GM18502 (cell line): ENCODE data around the gene AGPAT3.

Experiments used
- ATAC-seq: cut with Tn5 transposase; IDR thresholded peaks from one replicate; pipeline ENCODE4 v1.9.1; 2021; ENCODE audit warnings: mild to moderate bottlenecking; ENCODE audit not compliant: unreplicated experiment, poor library complexity

Gene AGPAT3

GRCh38 chr21:43932005-43932404 lies 67.0 kb downstream of the AGPAT3 start:
- no peak for ATAC-seq

DNA sequence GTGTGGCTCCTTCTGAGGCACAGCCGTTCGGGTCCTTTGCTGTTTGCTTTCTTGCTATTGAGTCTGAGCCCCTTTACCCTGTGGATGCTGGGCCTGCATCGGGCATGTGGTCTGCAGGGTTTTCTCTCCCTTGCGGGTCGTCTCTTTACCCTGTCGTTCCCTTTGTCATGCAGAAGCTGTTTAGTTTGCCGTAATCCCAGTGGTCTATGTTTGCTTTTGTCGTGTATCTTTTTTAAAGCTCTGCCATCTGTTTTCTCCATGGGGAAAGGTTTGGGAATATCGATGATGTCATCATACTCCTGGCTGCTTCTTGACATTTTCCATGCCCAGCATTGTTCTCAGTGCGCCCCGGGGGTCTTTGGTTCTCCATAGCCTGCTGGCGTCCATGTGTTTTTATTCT lies 68.2 kb downstream of the AGPAT3 start:
- ATAC-seq, result no peak

GRCh38 chr21:43933680-43934079 lies 68.7 kb downstream of the AGPAT3 start:
- no peak for ATAC-seq

GRCh38 chr21:43934116-43934515 lies 69.1 kb downstream of the AGPAT3 start:
- no peak for ATAC-seq

DNA sequence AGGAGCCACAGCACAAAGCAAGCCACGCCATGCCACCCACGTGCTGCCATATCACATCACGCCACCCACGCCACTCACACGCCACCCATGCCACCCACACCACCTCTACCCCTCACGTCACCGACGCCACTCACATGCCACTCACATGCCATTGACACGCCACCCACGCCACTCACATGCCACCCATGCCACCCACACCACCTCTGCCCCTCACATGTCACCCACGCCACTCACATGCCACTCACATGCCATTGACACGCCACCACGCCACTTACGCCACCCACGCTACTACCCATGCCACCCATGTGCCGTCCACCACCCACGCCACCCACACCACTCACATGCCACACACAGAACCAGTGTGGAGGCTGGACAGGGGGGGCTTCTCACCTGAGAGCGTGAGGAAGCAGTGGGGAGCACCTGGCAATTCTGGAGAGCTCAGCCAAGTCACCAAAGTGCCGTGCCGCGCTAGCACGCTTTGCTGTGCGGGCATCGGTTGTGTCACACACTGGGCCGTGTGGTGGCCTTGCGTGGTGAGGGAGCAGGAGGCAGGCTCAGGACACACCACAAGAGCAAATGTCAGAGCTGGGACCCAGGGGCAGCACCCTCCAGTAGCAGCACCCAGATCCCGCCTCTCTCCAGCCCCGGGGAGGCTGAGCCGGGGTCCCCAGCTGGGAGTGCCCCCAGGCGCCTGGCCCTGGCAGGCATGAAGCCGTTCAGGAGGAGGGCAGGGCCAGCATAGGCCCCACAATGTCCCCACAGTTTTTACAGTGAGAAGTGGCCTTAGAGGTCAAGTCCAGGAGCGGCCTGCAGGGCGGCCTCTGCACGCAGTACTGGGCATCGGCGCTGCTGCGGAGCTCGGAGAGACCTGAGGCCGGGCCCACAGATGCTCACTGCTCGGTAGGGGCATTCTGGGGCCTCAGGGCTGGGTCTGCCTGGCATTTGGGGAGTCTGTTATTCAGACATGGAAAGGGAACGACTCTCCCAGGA lies 70.0 kb downstream of the AGPAT3 start:
- no peak for ATAC-seq

- ATAC-seq, result no peak
Observed at GRCh38 chr21:43935711-43936110, 70.7 kb downstream of the AGPAT3 start.

DNA sequence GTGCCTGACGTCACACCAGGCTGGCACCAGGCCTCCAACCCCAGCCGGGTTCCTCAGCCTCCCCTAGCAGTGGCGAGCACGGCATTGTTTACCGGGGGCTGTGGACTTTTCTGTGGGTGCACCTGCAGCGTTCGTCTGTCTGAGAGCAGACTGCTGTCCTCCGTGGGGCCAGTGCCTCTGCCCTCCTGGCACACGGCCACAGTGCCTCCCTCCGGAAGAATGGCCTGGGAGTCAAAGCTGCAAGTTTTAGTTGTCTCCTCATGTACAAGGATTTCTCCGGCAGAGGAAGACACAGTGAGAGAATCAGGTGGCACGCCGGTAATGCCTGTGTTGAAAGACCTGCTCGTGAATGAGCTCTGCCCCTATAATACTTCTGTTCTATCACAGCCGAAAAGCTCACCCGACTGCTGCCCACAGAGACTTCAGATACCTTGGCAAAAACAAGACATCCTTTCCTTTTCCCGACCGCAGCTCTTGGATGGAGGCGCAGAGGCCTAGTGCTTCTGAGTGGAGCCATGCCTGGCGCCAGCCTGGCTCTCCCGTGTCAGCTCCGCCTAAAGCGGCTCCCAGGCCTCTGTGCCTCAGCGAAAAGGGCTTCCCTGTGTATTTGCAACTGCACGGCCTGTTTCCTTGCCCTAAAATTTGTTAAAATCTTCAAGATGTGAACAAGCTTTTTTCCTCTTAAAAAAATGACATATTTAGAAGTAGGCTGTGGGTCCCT lies 71.4 kb downstream of the AGPAT3 start:
- no peak for ATAC-seq

DNA sequence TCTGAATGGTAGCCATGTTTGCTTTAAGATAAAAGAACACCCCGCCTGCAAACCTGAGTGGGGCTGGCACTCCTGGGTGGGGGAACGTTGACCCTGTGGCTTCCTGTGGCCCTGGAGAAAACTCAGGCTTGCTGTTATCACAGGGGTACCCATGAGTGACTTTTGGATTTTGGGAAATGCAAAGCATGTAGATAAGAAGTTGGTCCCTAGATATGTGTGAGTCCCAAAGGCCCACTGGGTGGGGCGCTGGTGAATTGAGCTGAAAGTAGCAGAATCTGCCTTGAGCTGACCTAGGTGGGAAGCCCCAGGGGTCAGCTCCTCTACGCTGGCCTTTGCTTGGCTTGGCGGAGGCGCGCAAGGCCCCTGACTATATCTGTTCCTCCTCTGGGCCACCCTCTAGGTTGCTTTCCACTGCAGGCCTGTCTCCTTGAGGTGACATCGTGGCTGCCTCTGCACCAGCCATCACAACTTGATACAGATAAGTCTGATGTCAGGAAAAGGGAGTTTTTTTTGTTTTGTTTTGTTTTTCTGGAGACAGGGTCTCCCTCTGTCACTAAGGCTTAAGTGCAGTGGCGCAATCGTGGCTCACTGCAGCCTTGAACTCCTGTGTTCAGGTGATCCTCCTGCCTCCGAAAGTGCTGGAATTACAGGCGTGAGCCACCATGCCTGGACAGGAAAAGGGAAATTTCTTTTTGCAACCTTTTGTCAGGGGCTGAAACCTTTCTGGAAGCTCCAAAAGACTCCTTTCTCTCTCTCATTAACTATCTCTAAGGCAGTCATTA lies 72.2 kb downstream of the AGPAT3 start:
- ATAC-seq, result no peak

DNA sequence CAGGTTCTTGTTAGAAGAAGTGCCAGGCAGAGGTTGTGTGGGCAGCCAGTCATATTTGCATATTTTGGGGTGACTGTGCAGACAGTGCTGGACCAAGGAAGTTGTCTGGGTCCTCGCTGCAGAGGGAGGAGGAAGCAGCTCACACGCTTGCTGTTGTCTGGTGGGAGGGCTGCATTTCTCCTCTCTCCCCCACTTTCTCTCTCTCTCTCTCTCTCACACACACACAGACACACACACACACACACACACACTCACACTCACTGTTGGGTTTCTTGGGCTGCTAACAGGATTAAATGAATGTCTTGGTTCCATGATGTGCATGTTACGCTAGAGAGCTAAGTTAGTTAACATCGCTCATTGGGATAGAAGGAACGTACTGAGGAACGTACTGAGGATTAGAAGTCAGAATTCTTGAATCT lies 72.9 kb downstream of the AGPAT3 start:
- peak; percentile 40 for ATAC-seq

GRCh38 chr21:43938751-43939442 lies 73.9 kb downstream of the AGPAT3 start:
- peak; percentile 71 for ATAC-seq

- no peak for ATAC-seq
Observed at GRCh38 chr21:43939443-43940328, 74.7 kb downstream of the AGPAT3 start.

DNA sequence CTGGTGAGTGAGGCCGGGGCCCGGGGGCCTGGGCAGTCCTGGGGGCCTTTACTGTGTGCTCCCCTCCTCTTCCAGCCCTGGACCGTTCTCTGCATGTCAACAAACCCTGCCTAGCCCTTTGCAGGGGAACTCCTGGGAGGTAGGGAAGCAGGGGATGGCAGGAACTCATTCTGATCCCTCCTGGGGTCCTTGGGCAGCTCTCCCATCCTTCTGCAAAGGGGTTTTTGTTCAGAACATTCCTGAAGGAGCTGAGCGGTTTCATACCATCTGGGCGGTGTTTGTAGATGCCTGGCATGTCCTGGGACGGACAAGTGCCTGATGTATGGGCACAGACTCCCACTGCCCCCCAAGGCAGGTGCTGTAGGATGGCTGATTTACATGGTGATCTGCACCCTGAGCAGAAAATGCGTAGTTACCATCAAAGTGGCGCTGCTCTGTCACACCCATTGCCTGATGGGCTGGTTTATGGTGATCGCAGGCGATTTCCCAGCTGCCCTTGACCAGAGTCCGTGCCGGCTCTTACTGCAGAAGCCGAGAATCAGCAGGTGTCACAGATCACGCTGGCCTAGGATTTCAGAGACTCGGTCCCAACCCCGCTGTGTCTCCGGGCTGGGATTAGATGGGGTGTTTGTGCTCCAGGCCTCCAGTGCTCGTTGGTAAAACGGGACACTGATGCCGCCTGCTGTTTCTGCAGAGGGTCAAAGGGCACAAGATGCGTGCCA lies 75.5 kb downstream of the AGPAT3 start:
- ATAC-seq, result no peak

GRCh38 chr21:43942201-43942600 lies 77.2 kb downstream of the AGPAT3 start:
- ATAC-seq, result no peak

- no peak for ATAC-seq
Observed at GRCh38 chr21:43942621-43943020, 77.6 kb downstream of the AGPAT3 start.

- ATAC-seq, result no peak
Observed at GRCh38 chr21:43943512-43944077, 78.6 kb downstream of the AGPAT3 start.

DNA sequence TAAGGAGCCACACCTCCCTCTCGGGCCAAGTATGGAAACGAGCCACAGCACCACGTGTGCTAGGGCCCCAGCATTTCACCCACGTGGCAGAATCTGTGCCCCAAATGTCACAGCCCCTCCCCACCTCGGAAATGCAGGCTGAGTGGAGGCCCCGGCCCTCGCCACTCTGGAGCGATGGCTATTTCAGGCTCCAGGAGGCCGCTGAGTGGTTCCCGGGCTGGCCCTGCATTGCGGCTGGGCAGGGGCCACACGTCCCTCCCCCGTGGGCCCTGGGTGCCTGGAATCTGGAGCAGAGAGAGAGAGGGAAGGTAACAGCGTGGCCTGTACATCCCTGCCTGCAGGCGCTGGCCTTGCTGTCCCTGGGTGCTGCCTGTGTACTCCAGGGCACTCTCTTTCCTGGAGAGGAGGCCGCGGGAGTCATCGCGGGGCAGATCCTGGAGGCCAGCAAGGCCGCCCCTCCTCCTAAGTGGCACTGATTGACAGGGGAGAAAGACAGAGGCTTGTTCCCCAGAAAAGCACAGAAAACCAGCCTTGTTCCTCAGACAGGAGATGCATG lies 79.1 kb downstream of the AGPAT3 start:
- no peak for ATAC-seq

GRCh38 chr21:43944757-43945156 lies 79.7 kb downstream of the AGPAT3 start:
- ATAC-seq, result no peak
